ENCODE data around the gene PSMD1.

PSMD1 gene

DNA sequence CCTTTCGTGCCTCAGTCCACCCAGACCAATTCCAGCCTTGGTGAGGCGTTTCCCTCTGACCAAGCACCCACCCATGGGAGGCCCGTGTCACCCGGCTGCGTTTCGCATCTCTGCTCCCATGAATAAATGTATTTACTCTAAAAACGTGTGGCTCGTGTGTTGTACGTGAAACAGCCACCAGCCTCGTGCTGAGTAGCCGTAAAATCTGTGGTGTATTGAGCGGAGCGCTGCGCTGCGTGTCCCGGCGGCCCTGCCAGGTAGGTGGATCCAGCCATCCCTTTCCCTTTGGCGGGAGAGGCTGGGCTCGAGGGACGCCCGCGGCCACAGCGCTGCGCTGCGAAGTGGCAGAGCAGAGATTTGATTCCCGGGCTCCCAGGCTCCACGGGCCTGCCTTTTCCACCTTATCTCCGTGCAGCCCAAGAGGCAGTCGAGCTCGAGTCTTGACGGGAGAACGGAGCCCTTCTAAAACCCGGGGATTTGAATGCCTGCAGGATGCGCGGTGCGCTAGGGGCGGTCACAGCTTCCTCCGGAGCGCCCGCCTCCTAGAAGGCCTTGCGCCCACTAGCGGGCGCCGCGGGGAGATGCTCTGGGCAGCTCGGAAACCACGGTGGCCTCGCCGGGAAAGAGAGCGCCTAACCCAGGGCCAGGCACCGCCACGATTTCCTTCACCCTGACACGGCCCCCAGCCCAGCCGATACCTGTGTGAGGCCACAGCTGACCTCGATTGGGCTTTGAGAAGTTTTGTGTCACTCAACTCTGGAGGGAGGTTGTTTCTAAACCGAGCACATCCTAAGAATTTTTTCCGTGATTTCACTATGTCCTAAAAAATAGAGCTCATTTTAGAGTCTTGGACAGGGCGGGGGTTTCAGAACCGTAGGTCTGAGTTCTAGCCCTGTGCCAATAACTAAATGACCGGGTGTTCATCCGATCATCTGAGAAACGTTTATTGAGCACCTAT is 3.9 kb upstream of the PSMD1 start:
- H3K36me3 ChIP-seq, result no peaks in the 10 kb centered on the region
- no peaks in the 10 kb centered on the region for H3K9me3 ChIP-seq
- peaks cover 12 to 19% of the 10 kb centered on the region in 2 experiments for H3K4me1 ChIP-seq (ENCODE audit: control insufficient read depth in 1 of 2, insufficient read depth in 1 of 2, low read depth in 1 of 2, low read length in 1 of 2)
- H3K27ac ChIP-seq, result no peak overlapping the region
- peak overlapping the region; percentile 56 to 69 for H3K4me3 ChIP-seq (ENCODE audit: low read depth in 1 of 2, low read length in 1 of 2)
- TF ChIP-seq, protein P1, sequence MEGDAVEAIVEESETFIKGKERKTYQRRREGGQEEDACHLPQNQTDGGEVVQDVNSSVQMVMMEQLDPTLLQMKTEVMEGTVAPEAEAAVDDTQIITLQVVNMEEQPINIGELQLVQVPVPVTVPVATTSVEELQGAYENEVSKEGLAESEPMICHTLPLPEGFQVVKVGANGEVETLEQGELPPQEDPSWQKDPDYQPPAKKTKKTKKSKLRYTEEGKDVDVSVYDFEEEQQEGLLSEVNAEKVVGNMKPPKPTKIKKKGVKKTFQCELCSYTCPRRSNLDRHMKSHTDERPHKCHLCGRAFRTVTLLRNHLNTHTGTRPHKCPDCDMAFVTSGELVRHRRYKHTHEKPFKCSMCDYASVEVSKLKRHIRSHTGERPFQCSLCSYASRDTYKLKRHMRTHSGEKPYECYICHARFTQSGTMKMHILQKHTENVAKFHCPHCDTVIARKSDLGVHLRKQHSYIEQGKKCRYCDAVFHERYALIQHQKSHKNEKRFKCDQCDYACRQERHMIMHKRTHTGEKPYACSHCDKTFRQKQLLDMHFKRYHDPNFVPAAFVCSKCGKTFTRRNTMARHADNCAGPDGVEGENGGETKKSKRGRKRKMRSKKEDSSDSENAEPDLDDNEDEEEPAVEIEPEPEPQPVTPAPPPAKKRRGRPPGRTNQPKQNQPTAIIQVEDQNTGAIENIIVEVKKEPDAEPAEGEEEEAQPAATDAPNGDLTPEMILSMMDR (IDR thresholded peaks at IDR 0.05), result peak; percentile 91
- peaks cover 73% of the 10 kb centered on the region for H3K27me3 ChIP-seq

DNA sequence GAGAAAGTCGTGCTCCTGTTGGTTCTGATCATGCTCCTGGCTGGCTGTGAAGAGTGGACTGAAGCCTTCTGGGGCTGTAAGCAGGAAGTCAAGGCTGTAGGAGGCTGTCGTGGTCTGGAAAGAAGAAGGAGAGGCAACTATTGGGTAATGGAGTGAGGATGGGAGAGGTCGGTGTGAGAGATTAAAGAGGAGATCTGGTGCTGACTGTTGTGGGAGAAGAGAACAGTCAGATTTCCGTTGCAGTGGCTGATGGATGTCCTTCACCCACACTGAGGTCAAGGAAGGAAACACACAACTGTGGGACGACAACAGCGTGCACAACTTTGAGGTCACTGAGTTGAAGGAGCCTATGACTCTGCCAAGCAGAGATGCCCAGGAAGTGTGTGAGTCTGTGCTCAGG is 2.8 kb upstream of the PSMD1 start:
- TF ChIP-seq, protein P1 (IDR thresholded peaks at IDR 0.05), result no peak
- H3K36me3 ChIP-seq, result no peaks in the 10 kb centered on the region
- peaks cover 62% of the 10 kb centered on the region for H3K27me3 ChIP-seq
- H3K27ac ChIP-seq, result no peak overlapping the region
- no peak overlapping the region for H3K4me3 ChIP-seq (ENCODE audit: low read depth in 1 of 2, low read length in 1 of 2)
- H3K9me3 ChIP-seq, result no peaks in the 10 kb centered on the region
- H3K4me1 ChIP-seq (ENCODE audit: control insufficient read depth in 1 of 2, insufficient read depth in 1 of 2, low read depth in 1 of 2, low read length in 1 of 2), result peaks cover 23 to 28% of the 10 kb centered on the region in 2 experiments

DNA sequence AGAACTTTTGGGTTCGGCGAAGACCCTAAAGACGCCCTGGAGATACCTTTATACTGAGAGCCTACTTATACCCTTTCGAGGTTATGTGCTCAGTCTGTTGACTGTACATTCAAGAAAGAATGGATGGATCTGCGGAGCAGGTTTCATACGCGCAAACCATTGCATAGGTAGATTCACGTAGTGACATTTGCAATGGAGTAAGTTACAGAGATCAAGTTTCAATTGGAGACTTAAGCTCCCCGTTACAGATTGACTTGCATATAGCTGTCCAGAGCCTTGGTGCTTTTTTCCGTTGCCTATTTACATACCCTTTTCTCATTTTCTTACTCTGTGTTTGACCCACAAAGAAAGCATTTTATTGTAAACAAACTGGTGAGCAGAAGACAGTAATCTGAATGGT is 923 bp downstream of the PSMD1 start:
- H3K4me3 ChIP-seq (ENCODE audit: low read depth in 1 of 2, low read length in 1 of 2), result peak overlapping the region; percentile 88 to 99
- H3K4me1 ChIP-seq (ENCODE audit: control insufficient read depth in 1 of 2, insufficient read depth in 1 of 2, low read depth in 1 of 2, low read length in 1 of 2), result peaks cover 30 to 42% of the 10 kb centered on the region in 2 experiments
- H3K36me3 ChIP-seq, result peaks cover 15% of the 10 kb centered on the region
- TF ChIP-seq, protein P1 (IDR thresholded peaks at IDR 0.05), result no peak
- peaks cover 25% of the 10 kb centered on the region for H3K27me3 ChIP-seq
- H3K9me3 ChIP-seq, result no peaks in the 10 kb centered on the region
- peak overlapping the region; percentile 94 for H3K27ac ChIP-seq

DNA sequence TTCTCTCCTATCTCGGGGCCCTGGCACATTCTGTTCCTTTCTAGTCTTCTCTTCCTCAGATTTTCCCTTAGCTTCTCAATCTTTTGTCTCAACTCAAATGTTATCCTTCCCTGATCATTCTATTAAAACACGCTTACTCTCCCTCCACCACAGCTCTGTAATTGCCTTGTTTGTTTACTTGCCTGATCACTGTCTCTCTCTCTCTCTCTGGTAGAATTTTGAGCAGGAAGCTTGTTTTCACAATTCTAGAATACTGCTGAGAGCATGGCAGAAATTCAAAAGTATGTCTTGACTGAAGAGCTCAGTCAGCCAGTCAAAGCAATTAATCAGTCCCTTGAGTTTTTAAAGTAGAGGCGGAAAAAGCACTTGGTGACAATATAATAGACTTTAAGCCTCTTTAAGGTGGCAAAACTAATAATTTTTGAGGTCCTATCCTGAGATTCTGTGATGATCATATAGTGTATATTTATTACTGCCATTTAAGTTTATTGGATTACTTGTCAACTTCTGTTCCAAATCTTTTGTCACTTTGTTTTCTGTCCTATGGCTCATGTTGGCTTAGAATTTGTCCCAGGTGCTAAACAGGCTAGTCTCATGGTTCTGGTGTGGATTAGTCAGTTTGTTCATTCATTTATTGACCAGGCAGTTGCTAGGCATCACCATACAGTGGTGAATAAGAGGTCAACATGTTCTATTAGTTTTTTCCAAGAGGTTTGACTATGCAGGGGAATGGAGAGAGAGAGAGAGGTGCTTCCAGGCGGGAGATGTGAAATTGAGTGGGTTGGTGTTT is 2.3 kb downstream of the PSMD1 start:
- TF ChIP-seq, protein P1 (IDR thresholded peaks at IDR 0.05), result no peak
- peaks cover 28 to 35% of the 10 kb centered on the region in 2 experiments for H3K4me1 ChIP-seq (ENCODE audit: control insufficient read depth in 1 of 2, insufficient read depth in 1 of 2, low read depth in 1 of 2, low read length in 1 of 2)
- no peaks in the 10 kb centered on the region for H3K9me3 ChIP-seq
- peaks cover 27% of the 10 kb centered on the region for H3K36me3 ChIP-seq
- H3K27ac ChIP-seq, result no peak overlapping the region
- H3K27me3 ChIP-seq, result peaks cover 11% of the 10 kb centered on the region
- no peak overlapping the region for H3K4me3 ChIP-seq (ENCODE audit: low read depth in 1 of 2, low read length in 1 of 2)

DNA sequence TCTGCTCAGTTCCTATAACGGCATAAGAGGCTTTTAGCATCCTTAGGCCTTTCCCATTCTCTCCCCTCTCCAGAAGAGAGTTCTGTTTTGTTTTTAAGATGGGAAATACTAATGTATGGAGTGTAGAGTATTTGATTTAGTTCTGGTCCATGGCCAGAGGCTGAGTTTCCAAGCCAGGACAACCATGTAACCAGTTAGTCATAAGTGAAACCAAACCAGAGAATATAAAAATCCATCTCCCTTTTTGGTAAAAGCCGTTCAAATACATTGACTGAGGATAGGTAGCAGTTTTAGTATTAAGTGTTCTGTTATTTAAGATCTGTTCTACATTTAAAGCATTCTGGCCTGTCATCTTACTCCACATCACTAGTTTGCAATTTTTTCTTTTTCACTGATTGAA is 3.1 kb downstream of the PSMD1 start:
- no peak overlapping the region for H3K27ac ChIP-seq
- H3K4me3 ChIP-seq (ENCODE audit: low read depth in 1 of 2, low read length in 1 of 2), result no peak overlapping the region
- peaks cover 35% of the 10 kb centered on the region for H3K36me3 ChIP-seq
- no peaks in the 10 kb centered on the region for H3K9me3 ChIP-seq
- peaks cover 4% of the 10 kb centered on the region for H3K27me3 ChIP-seq
- TF ChIP-seq, protein P1 (IDR thresholded peaks at IDR 0.05), result no peak
- peaks cover 28 to 35% of the 10 kb centered on the region in 2 experiments for H3K4me1 ChIP-seq (ENCODE audit: control insufficient read depth in 1 of 2, insufficient read depth in 1 of 2, low read depth in 1 of 2, low read length in 1 of 2)
